ENCODE results near the gene COQ4. TPM values are rescaled to one million over a fixed set of nuclear protein-coding genes. Genes with fewer than 3 reads are reported as not detected.

Gene COQ4
- total and polyA plus RNA-seq, 5 donors from 2014 or later = 30.4 to 41.3 (median 32.8) TPM

- H3K36me3 ChIP-seq (ENCODE audit: control insufficient read depth, insufficient read depth, low read length) = peaks cover 41% of the 10 kb centered on the region
Measured at GRCh38 chr9:128349772-128350171, 27.1 kb downstream of the COQ4 start.

GRCh38 chr9:128355451-128355850, 32.8 kb downstream of the COQ4 start:
- Histone ChIP-seq H3K27ac (ENCODE audit: insufficient read depth, low read length, poor library complexity, severe bottlenecking) (no peak overlapping the region), H3K4me1 (ENCODE audit: control insufficient read depth, insufficient read depth, low read length, poor library complexity, severe bottlenecking) (no peaks in the 10 kb centered on the region), H3K4me3 (ENCODE audit: low read depth, low read length) (no peak overlapping the region), H3K36me3 (ENCODE audit: control insufficient read depth, insufficient read depth, low read length) (peaks cover 7% of the 10 kb centered on the region), H3K27me3 (ENCODE audit: control insufficient read depth, insufficient read depth, low read length) (no peaks in the 10 kb centered on the region), H3K9me3 (ENCODE audit: control insufficient read depth in 2 of 2, low read length in 2 of 2) (no peaks in the 10 kb centered on the region)
- Mint-ChIP-seq H3K4me1 (no peaks in the 10 kb centered on the region), H3K27ac (no peak overlapping the region), H3K4me3 (no peak overlapping the region), H3K36me3 (peaks cover 12% of the 10 kb centered on the region), H3K9me3 (no peaks in the 10 kb centered on the region), H3K27me3 (no peaks in the 10 kb centered on the region)
- ATAC-seq (ENCODE audit: low read depth in 2 of 2) (no peak), DNase-seq (no peak)

More at GRCh38 chr9:128349772-128350171, 27.1 kb downstream of the COQ4 start:
- no peak overlapping the region for H3K27ac ChIP-seq (ENCODE audit: insufficient read depth, low read length, poor library complexity, severe bottlenecking)
- H3K27me3 Mint-ChIP-seq = no peaks in the 10 kb centered on the region
- H3K9me3 Mint-ChIP-seq = no peaks in the 10 kb centered on the region
- no peak for DNase-seq
- H3K27ac Mint-ChIP-seq = no peak overlapping the region
- H3K4me1 ChIP-seq (ENCODE audit: control insufficient read depth, insufficient read depth, low read length, poor library complexity, severe bottlenecking) = no peaks in the 10 kb centered on the region
- no peaks in the 10 kb centered on the region for H3K9me3 ChIP-seq (ENCODE audit: control insufficient read depth in 2 of 2, low read length in 2 of 2)
- peak overlapping the region in 1 of 4 donors; percentile 51 for H3K4me3 Mint-ChIP-seq
- no peak for ATAC-seq (ENCODE audit: low read depth in 2 of 2)
- no peak overlapping the region for H3K4me3 ChIP-seq (ENCODE audit: low read depth, low read length)
- H3K4me1 Mint-ChIP-seq = no peaks in the 10 kb centered on the region
- peaks cover 15% of the 10 kb centered on the region for H3K36me3 Mint-ChIP-seq
- H3K27me3 ChIP-seq (ENCODE audit: control insufficient read depth, insufficient read depth, low read length) = no peaks in the 10 kb centered on the region

GRCh38 chr9:128358090-128358489, 35.5 kb downstream of the COQ4 start:
- Mint-ChIP-seq H3K27me3 (no peaks in the 10 kb centered on the region), H3K27ac (no peak overlapping the region), H3K36me3 (peaks cover 6% of the 10 kb centered on the region), H3K4me3 (no peak overlapping the region), H3K9me3 (peaks cover 0 to 1% (median 0%) of the 10 kb centered on the region in 7 donors), H3K4me1 (peaks cover 0 to 12% (median 6%) of the 10 kb centered on the region in 4 donors)
- Histone ChIP-seq H3K27ac (ENCODE audit: insufficient read depth, low read length, poor library complexity, severe bottlenecking) (no peak overlapping the region), H3K9me3 (ENCODE audit: control insufficient read depth in 2 of 2, low read length in 2 of 2) (no peaks in the 10 kb centered on the region), H3K36me3 (ENCODE audit: control insufficient read depth, insufficient read depth, low read length) (peaks cover 6% of the 10 kb centered on the region), H3K4me3 (ENCODE audit: low read depth, low read length) (no peak overlapping the region), H3K27me3 (ENCODE audit: control insufficient read depth, insufficient read depth, low read length) (no peaks in the 10 kb centered on the region), H3K4me1 (ENCODE audit: control insufficient read depth, insufficient read depth, low read length, poor library complexity, severe bottlenecking) (peaks cover 9% of the 10 kb centered on the region)
- DNase-seq = no peak
- no peak for ATAC-seq (ENCODE audit: low read depth in 2 of 2)

- Histone ChIP-seq H3K27ac (ENCODE audit: insufficient read depth, low read length, poor library complexity, severe bottlenecking) (no peak overlapping the region), H3K9me3 (ENCODE audit: control insufficient read depth in 2 of 2, low read length in 2 of 2) (no peaks in the 10 kb centered on the region), H3K4me1 (ENCODE audit: control insufficient read depth, insufficient read depth, low read length, poor library complexity, severe bottlenecking) (peaks cover 9% of the 10 kb centered on the region), H3K4me3 (ENCODE audit: low read depth, low read length) (no peak overlapping the region), H3K27me3 (ENCODE audit: control insufficient read depth, insufficient read depth, low read length) (no peaks in the 10 kb centered on the region), H3K36me3 (ENCODE audit: control insufficient read depth, insufficient read depth, low read length) (peaks cover 6% of the 10 kb centered on the region)
- H3K36me3 Mint-ChIP-seq = peaks cover 6% of the 10 kb centered on the region
- ATAC-seq (ENCODE audit: low read depth in 2 of 2) = no peak
- peaks cover 0 to 12% (median 6%) of the 10 kb centered on the region in 4 donors for H3K4me1 Mint-ChIP-seq
- H3K4me3 Mint-ChIP-seq = no peak overlapping the region
- H3K27me3 Mint-ChIP-seq = no peaks in the 10 kb centered on the region
- no peak for DNase-seq
- no peak overlapping the region for H3K27ac Mint-ChIP-seq
- H3K9me3 Mint-ChIP-seq = peaks cover 0 to 1% (median 0%) of the 10 kb centered on the region in 7 donors
Measured at GRCh38 chr9:128358861-128359260, 36.2 kb downstream of the COQ4 start.

GRCh38 chr9:128360826-128361225, 38.2 kb downstream of the COQ4 start:
- H3K27me3 ChIP-seq (ENCODE audit: control insufficient read depth, insufficient read depth, low read length) = no peaks in the 10 kb centered on the region
- ATAC-seq (ENCODE audit: low read depth in 2 of 2) = no peak
- no peak overlapping the region for H3K27ac ChIP-seq (ENCODE audit: insufficient read depth, low read length, poor library complexity, severe bottlenecking)
- peaks cover 4% of the 10 kb centered on the region for H3K36me3 Mint-ChIP-seq
- peaks cover 6% of the 10 kb centered on the region for H3K36me3 ChIP-seq (ENCODE audit: control insufficient read depth, insufficient read depth, low read length)
- peaks cover 0 to 1% (median 0%) of the 10 kb centered on the region in 7 donors for H3K9me3 Mint-ChIP-seq
- H3K9me3 ChIP-seq (ENCODE audit: control insufficient read depth in 2 of 2, low read length in 2 of 2) = no peaks in the 10 kb centered on the region
- peaks cover 4% of the 10 kb centered on the region for H3K27me3 Mint-ChIP-seq
- no peak for DNase-seq
- peak overlapping the region in 1 of 4 donors; percentile 32 for H3K4me3 Mint-ChIP-seq
- peaks cover 0 to 20% (median 9%) of the 10 kb centered on the region in 4 donors for H3K4me1 Mint-ChIP-seq
- no peak overlapping the region for H3K4me3 ChIP-seq (ENCODE audit: low read depth, low read length)
- H3K4me1 ChIP-seq (ENCODE audit: control insufficient read depth, insufficient read depth, low read length, poor library complexity, severe bottlenecking) = peaks cover 16% of the 10 kb centered on the region
- H3K27ac Mint-ChIP-seq = no peak overlapping the region

GRCh38 chr9:128361296-128361985, 38.8 kb downstream of the COQ4 start:
- no peaks in the 10 kb centered on the region for H3K36me3 Mint-ChIP-seq
- H3K27me3 Mint-ChIP-seq = peaks cover 4% of the 10 kb centered on the region
- Histone ChIP-seq H3K9me3 (ENCODE audit: control insufficient read depth in 2 of 2, low read length in 2 of 2) (no peaks in the 10 kb centered on the region), H3K27ac (ENCODE audit: insufficient read depth, low read length, poor library complexity, severe bottlenecking) (peak overlapping the region; percentile 15), H3K4me3 (ENCODE audit: low read depth, low read length) (no peak overlapping the region), H3K4me1 (ENCODE audit: control insufficient read depth, insufficient read depth, low read length, poor library complexity, severe bottlenecking) (peaks cover 16% of the 10 kb centered on the region), H3K27me3 (ENCODE audit: control insufficient read depth, insufficient read depth, low read length) (no peaks in the 10 kb centered on the region), H3K36me3 (ENCODE audit: control insufficient read depth, insufficient read depth, low read length) (no peaks in the 10 kb centered on the region)
- H3K9me3 Mint-ChIP-seq = peaks cover 0 to 1% (median 0%) of the 10 kb centered on the region in 7 donors
- DNase-seq (no peak), ATAC-seq (ENCODE audit: low read depth in 2 of 2) (no peak)
- H3K27ac Mint-ChIP-seq = peak overlapping the region in 2 of 3 donors; percentile 69 to 86
- peaks cover 0 to 20% (median 9%) of the 10 kb centered on the region in 4 donors for H3K4me1 Mint-ChIP-seq
- peak overlapping the region; percentile 80 to 92 (median 84) for H3K4me3 Mint-ChIP-seq

GRCh38 chr9:128361986-128362646, 39.5 kb downstream of the COQ4 start:
- H3K4me3 ChIP-seq (ENCODE audit: low read depth, low read length) = peak overlapping the region; percentile 58
- peak; percentile 52 to 70 (median 63) for DNase-seq
- peak; percentile 84 for ATAC-seq (ENCODE audit: low read depth in 2 of 2)

More at GRCh38 chr9:128361986-128362646, 39.5 kb downstream of the COQ4 start:
- Histone ChIP-seq H3K36me3 (ENCODE audit: control insufficient read depth, insufficient read depth, low read length) (no peaks in the 10 kb centered on the region), H3K4me1 (ENCODE audit: control insufficient read depth, insufficient read depth, low read length, poor library complexity, severe bottlenecking) (peaks cover 16% of the 10 kb centered on the region), H3K9me3 (ENCODE audit: control insufficient read depth in 2 of 2, low read length in 2 of 2) (no peaks in the 10 kb centered on the region), H3K27ac (ENCODE audit: insufficient read depth, low read length, poor library complexity, severe bottlenecking) (peak overlapping the region; percentile 15), H3K27me3 (ENCODE audit: control insufficient read depth, insufficient read depth, low read length) (no peaks in the 10 kb centered on the region)
- Mint-ChIP-seq H3K27me3 (peaks cover 4% of the 10 kb centered on the region), H3K36me3 (no peaks in the 10 kb centered on the region), H3K9me3 (peaks cover 0 to 2% (median 0%) of the 10 kb centered on the region in 7 donors), H3K4me3 (peak overlapping the region; percentile 80 to 92 (median 84)), H3K4me1 (peaks cover 0 to 20% (median 9%) of the 10 kb centered on the region in 4 donors), H3K27ac (peak overlapping the region in 1 of 3 donors; percentile 59)
